HCT116 (cell line): ENCODE data around the gene GPR155. TPM values are rescaled to one million over a fixed set of nuclear protein-coding genes. Genes with fewer than 3 reads are reported as not detected.

ENCODE experiments used
- ATAC-seq: fragments of 200-7000 bp; cut with Tn5 transposase; 2 replicates; pipeline ENCODE4 v1.9.1; 2020; ENCODE audit warnings: mild to moderate bottlenecking, moderate library complexity
- Bru-seq: library from RNA; stranded (reverse); fragments of 400-500 nt; gene quantifications from one replicate; lab custom pipeline; 2021; lab: Mats Ljungman, UMichigan
- BruChase-seq, 2 experiments: library from RNA; stranded (reverse); fragments of 400-500 nt; gene quantifications; one replicate each; lab custom pipeline; 2021; lab: Mats Ljungman, UMichigan
- BruUV-seq: library from RNA; stranded (reverse); fragments of 400-500 nt; replicated peaks from 2 replicates; lab custom pipeline; 2021; lab: Mats Ljungman, UMichigan
- CTCF ChIA-PET: fragments of 300-600 bp; sonication (Branson Sonifier 250); formaldehyde crosslinking; loops from one replicate; lab custom pipeline; 2021; ENCODE audit warnings: antibody characterized with exemption; lab: Charles Lee
- POLR2A ChIA-PET: fragments of 300-600, 350-600 bp; sonication (Branson Sonifier 250); formaldehyde crosslinking; loops from one replicate; lab custom pipeline; 2021; ENCODE audit warnings: antibody characterized with exemption; lab: Charles Lee
- RAD21 ChIA-PET, 2 experiments: fragments of 300-600 bp; sonication (Branson Sonifier 250); formaldehyde crosslinking; loops; one replicate each; lab custom pipeline; 2023; ENCODE audit warnings: low total read pairs in 2 of 2; ENCODE audit not compliant: uncharacterized antibody in 2 of 2, unreplicated experiment in 2 of 2, low non-redundant PET in 1 of 2; lab: Charles Lee
- DNase-seq: peaks from one replicate; pipeline ENCODE4 v3.0.0-alpha.2; 2010; ENCODE audit warnings: low read depth, low spot score
- H2AFZ ChIP-seq: fragments of 200-600 bp; shearing (Covaris generic), sonication (generic); 2 replicates; pipeline ENCODE4 v1.6.1; 2017; ENCODE audit warnings: low read depth, mixed run types, mixed read lengths, antibody characterized with exemption, low read length; ENCODE audit not compliant: poor library complexity, severe bottlenecking
- H3K27ac ChIP-seq: 2 replicates; pipeline ENCODE4 v1.5.1; 2012; ENCODE audit warnings: low read depth, low read length
- H3K27me3 ChIP-seq: fragments of 200-600 bp; sonication (generic); 2 replicates; pipeline ENCODE4 v1.6.1; 2016; ENCODE audit warnings: mixed run types, low read length, mixed read lengths; ENCODE audit not compliant: insufficient read depth
- H3K36me3 ChIP-seq, 2 experiments: fragments of 200-500 bp in 1 of 2; fragments of 200-600 bp in 1 of 2; sonication (Bioruptor generic) in 1 of 2; sonication (generic) in 1 of 2; 2 replicates each; pipeline versions ENCODE4 v1.5.1 to v1.6.1; 2014 to 2016; ENCODE audit warnings: low read length in 2 of 2, inconsistent platforms in 1 of 2, mixed read lengths in 1 of 2, mixed run types in 1 of 2; ENCODE audit not compliant: insufficient read depth in 2 of 2, control insufficient read depth in 1 of 2
- H3K4me1 ChIP-seq, 2 experiments: fragments of 200-600 bp in 1 of 2; sonication (generic) in 1 of 2; 2 replicates each; pipeline versions ENCODE4 v1.5.1 to v1.6.1; 2012 to 2017; ENCODE audit warnings: low read length in 2 of 2, inconsistent platforms in 1 of 2, mild to moderate bottlenecking in 1 of 2, mixed read lengths in 1 of 2, mixed run types in 1 of 2, moderate library complexity in 1 of 2; ENCODE audit not compliant: insufficient read depth in 2 of 2, control insufficient read depth in 1 of 2
- H3K4me2 ChIP-seq: fragments of 200-600 bp; sonication (generic); 2 replicates; pipeline ENCODE4 v1.6.1; 2017; ENCODE audit warnings: mixed run types, low read length, mixed read lengths
- H3K4me3 ChIP-seq, 2 experiments: fragments of 200-600 bp in 1 of 2; sonication (generic) in 1 of 2; replicated peaks in 1 of 2; 2 replicates each; pipeline ENCODE4 v1.5.1; 2011 to 2016; ENCODE audit warnings: low read length in 2 of 2, control low read depth in 1 of 2, low read depth in 1 of 2, mild to moderate bottlenecking in 1 of 2, mixed read lengths in 1 of 2, mixed run types in 1 of 2
- H3K79me2 ChIP-seq: fragments of 200-600 bp; sonication (generic); 2 replicates; pipeline ENCODE4 v1.6.1; 2017; ENCODE audit warnings: mild to moderate bottlenecking, mixed run types, low read length, moderate library complexity, mixed read lengths; ENCODE audit not compliant: insufficient read depth
- H3K9ac ChIP-seq: fragments of 200-600 bp; sonication (generic); 2 replicates; pipeline ENCODE4 v1.6.1; 2016; ENCODE audit warnings: low read length, mixed read lengths
- H3K9me2 ChIP-seq: fragments of 200-600 bp; sonication (generic), shearing (Covaris generic); 2 replicates; pipeline ENCODE4 v1.6.1; 2017; ENCODE audit warnings: mixed run types, mild to moderate bottlenecking, moderate library complexity; ENCODE audit not compliant: insufficient read depth
- H3K9me3 ChIP-seq, 2 experiments: fragments of 200-500 bp in 1 of 2; fragments of 200-600 bp in 1 of 2; sonication (Bioruptor generic) in 1 of 2; sonication (generic) in 1 of 2; 2 replicates each; pipeline ENCODE4 v1.6.1; 2014 to 2017; ENCODE audit warnings: low read length in 2 of 2, mixed read lengths in 2 of 2, inconsistent platforms in 1 of 2, low read depth in 1 of 2, mild to moderate bottlenecking in 1 of 2, mixed run types in 1 of 2, moderate library complexity in 1 of 2; ENCODE audit not compliant: control insufficient read depth in 1 of 2, insufficient read depth in 1 of 2
- H4K20me1 ChIP-seq: fragments of 200-600 bp; sonication (generic), shearing (Covaris generic); 2 replicates; pipeline ENCODE4 v1.6.1; 2017; ENCODE audit warnings: mixed run types, mild to moderate bottlenecking, moderate library complexity; ENCODE audit not compliant: insufficient read depth
- CEBPB ChIP-seq: IDR thresholded peaks from 2 replicates; pipeline ENCODE4 v1.6.1; 2012; ENCODE audit warnings: low read depth
- EGR1 ChIP-seq: IDR thresholded peaks from 2 replicates; pipeline ENCODE4 v1.6.1; 2012; ENCODE audit warnings: low read depth
- SP1 ChIP-seq: IDR thresholded peaks from 2 replicates; pipeline ENCODE4 v1.6.1; 2012; ENCODE audit warnings: low read depth
- TCF7L2 ChIP-seq: IDR thresholded peaks from 2 replicates; pipeline ENCODE4 v1.7.0; 2011; ENCODE audit warnings: borderline replicate concordance, inconsistent platforms; ENCODE audit not compliant: insufficient read depth, insufficient read length; ENCODE audit errors: extremely low read depth
- intact Hi-C: fragments of 100-400 bp; cut with micrococcal nuclease; formaldehyde crosslinking; loops from 2 replicates; pipeline ENCODE4 v1.10.0; 2022
- long read RNA-seq: library from polyadenylated mRNA; unstranded; transcript quantifications from one replicate; pipeline ENCODE4 v2.0.0, GENCODE V29; 2021; ENCODE audit not compliant: unreplicated experiment
- polyA plus RNA-seq: library from polyadenylated mRNA; unstranded; fragments of >200 nt; gene quantifications from 2 replicates; pipeline ENCODE4 v1.2.1, GENCODE V29; 2012; ENCODE audit warnings: missing spikeins
- total RNA-seq: library from RNA; stranded (reverse); gene quantifications from one replicate; pipeline ENCODE4 v1.2.1, GENCODE V29; 2021; ENCODE audit not compliant: unreplicated experiment

The GPR155 gene, protein sequence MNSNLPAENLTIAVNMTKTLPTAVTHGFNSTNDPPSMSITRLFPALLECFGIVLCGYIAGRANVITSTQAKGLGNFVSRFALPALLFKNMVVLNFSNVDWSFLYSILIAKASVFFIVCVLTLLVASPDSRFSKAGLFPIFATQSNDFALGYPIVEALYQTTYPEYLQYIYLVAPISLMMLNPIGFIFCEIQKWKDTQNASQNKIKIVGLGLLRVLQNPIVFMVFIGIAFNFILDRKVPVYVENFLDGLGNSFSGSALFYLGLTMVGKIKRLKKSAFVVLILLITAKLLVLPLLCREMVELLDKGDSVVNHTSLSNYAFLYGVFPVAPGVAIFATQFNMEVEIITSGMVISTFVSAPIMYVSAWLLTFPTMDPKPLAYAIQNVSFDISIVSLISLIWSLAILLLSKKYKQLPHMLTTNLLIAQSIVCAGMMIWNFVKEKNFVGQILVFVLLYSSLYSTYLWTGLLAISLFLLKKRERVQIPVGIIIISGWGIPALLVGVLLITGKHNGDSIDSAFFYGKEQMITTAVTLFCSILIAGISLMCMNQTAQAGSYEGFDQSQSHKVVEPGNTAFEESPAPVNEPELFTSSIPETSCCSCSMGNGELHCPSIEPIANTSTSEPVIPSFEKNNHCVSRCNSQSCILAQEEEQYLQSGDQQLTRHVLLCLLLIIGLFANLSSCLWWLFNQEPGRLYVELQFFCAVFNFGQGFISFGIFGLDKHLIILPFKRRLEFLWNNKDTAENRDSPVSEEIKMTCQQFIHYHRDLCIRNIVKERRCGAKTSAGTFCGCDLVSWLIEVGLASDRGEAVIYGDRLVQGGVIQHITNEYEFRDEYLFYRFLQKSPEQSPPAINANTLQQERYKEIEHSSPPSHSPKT
- total RNA-seq (3.8 TPM), Bru-seq, nascent RNA (percentile 41 among the genes with signal in this experiment), BruChase-seq, experiment 1, labeled RNA remaining after a 6-hour chase (percentile 49 among the genes with signal in this experiment), BruChase-seq, experiment 2, labeled RNA remaining after a 2-hour chase (percentile 50 among the genes with signal in this experiment)
- polyA plus RNA-seq: 1.2 and 1.4 TPM in 2 replicates
- long read RNA-seq, full-length matches to known transcripts: 12 of 15 reads
- long read RNA-seq, partial matches to known transcripts: 1 of 15 reads
- long read RNA-seq, other reads (novel, unspliced or antisense): 2 of 15 reads

GRCh38 chr2:174486563-174487107 is at the start of gene GPR155:
GPR155 (minus strand) TSS chr2:174487029; CDS start chr2:174481956, 5,073 bp downstream.
- DNase-seq: no peak
- TF ChIP-seq EGR1: peak; percentile 6; the same call in 1 of the 2 replicates
- TF ChIP-seq CEBPB: no peak
- no peak for TF ChIP-seq SP1
- no peak for TF ChIP-seq TCF7L2
- TF ChIP-seq, all 23 proteins: peak for 1
- ATAC-seq: peak; percentile 56
- peak within 1 kb of the TSS; percentile 71 to 82 for H3K4me3 ChIP-seq
- no TSS peak for BruUV-seq
- H4K20me1 ChIP-seq: no peaks in the 10 kb centered on the region
- no peaks in the 10 kb centered on the region for H3K79me2 ChIP-seq
- H2AFZ ChIP-seq: peak within 1 kb of the TSS; percentile 98
- CTCF ChIA-PET: interaction anchor here (0.9 kb wide), 1 partner anchor 24 kb away, joined by 4 read pairs; no protein-coding TSS in a partner anchor
- POLR2A ChIA-PET: interaction anchor here (0.6 kb wide), 1 partner anchor 9 kb away, joined by 4 read pairs; no protein-coding TSS in a partner anchor
- peak within 1 kb of the TSS; percentile 98 for H3K4me2 ChIP-seq
- intact Hi-C loops: no loop called here
- no peaks in the 10 kb centered on the region for H3K36me3 ChIP-seq
- H3K27me3 ChIP-seq: no peaks in the 10 kb centered on the region
- H3K4me1 ChIP-seq: peaks cover 3 to 15% of the 10 kb centered on the region in 2 experiments; a peak in 2 of 4 replicates
- RAD21 ChIA-PET: no interaction called here
- H3K9me3 ChIP-seq: no peaks in the 10 kb centered on the region
- peak within 1 kb of the TSS; percentile 45 for H3K27ac ChIP-seq
- peak within 1 kb of the TSS; percentile 66 for H3K9ac ChIP-seq
- H3K9me2 ChIP-seq: peaks cover 4% of the 10 kb centered on the region; the same call in 1 of the 2 replicates
